SH-SY5Y (cell line): ENCODE measurements around the gene C8A.

Experiments used
- GATA2 ChIP-seq: IDR thresholded peaks from 2 replicates; pipeline ENCODE4 v1.6.1; 2011; ENCODE audit warnings: mild to moderate bottlenecking, low read depth, low read length
- GATA3 ChIP-seq: IDR thresholded peaks from 2 replicates; pipeline ENCODE4 v1.6.1; 2011; ENCODE audit warnings: low read depth, mild to moderate bottlenecking, low read length, moderate library complexity

- TF ChIP-seq GATA2 = no peak
- no peak for TF ChIP-seq GATA3
These were observed 2.1 kb upstream of the C8A start for GRCh38 chr1:56852476-56852875.
